Kidney (tissue), 14 donors: Measurements from ENCODE around the gene CCNL1. TPM values are rescaled to one million over a fixed set of nuclear protein-coding genes. Genes with fewer than 3 reads are reported as not detected.
A peak's percentile ranks its signal among the peaks of the same experiment; 100 is the strongest.
"Not testable (repeated sequence)": the region's sequence is repeated elsewhere in the genome, so short reads cannot be mapped to it uniquely, and the experiment has no call there.

Experiments
- DNase-seq, 5 donors: peaks; one replicate each; pipeline ENCODE4 v3.0.0-alpha.2; 2013 to 2020
- FAIRE-seq: peaks from 2 replicates; lab custom pipeline; 2012; peaks lifted over from hg19 to GRCh38; lab: Jason Lieb, UNC
- H3K27ac ChIP-seq, 2 donors: one replicate each; pipeline ENCODE4 v1.7.0; 2013; ENCODE audit warnings: low read depth in 2 of 2, low read length in 2 of 2, inconsistent platforms in 1 of 2
- H3K27me3 ChIP-seq: one replicate; pipeline ENCODE4 v1.7.1; 2013; ENCODE audit warnings: low read length, inconsistent platforms; ENCODE audit not compliant: control insufficient read depth, insufficient read depth
- H3K36me3 ChIP-seq, 3 donors: one replicate each; pipeline versions ENCODE4 v1.7.0 to v1.7.1; 2013; ENCODE audit warnings: low read length in 3 of 3, control low read depth in 1 of 3, inconsistent platforms in 1 of 3; ENCODE audit not compliant: insufficient read depth in 3 of 3, control insufficient read depth in 2 of 3
- H3K4me1 ChIP-seq, 3 donors: one replicate each; pipeline versions ENCODE4 v1.7.0 to v1.7.1; 2013; ENCODE audit warnings: low read length in 3 of 3, inconsistent platforms in 1 of 3, low read depth in 1 of 3; ENCODE audit not compliant: control insufficient read depth in 2 of 3, insufficient read depth in 2 of 3
- H3K4me3 ChIP-seq, 3 donors: one replicate each; pipeline versions ENCODE4 v1.7.0 to v1.8.1; 2013; ENCODE audit warnings: low read length in 3 of 3, control low read depth in 1 of 3, inconsistent platforms in 1 of 3
- H3K9ac ChIP-seq, 3 donors: one replicate each; pipeline versions ENCODE4 v1.7.0 to v1.7.1; 2013; ENCODE audit warnings: low read length in 3 of 3, control low read depth in 1 of 3, inconsistent platforms in 1 of 3
- H3K9me3 ChIP-seq, 3 donors: one replicate each; pipeline versions ENCODE4 v1.7.0 to v1.7.1; 2013; ENCODE audit warnings: low read length in 3 of 3, control low read depth in 1 of 3, inconsistent platforms in 1 of 3; ENCODE audit not compliant: control insufficient read depth in 2 of 3, insufficient read depth in 1 of 3
- intact Hi-C: fragments of 100-400 bp; cut with DNase I; formaldehyde crosslinking; loops from one replicate; pipeline ENCODE4 v1.11.1; 2022
- polyA plus RNA-seq: library from polyadenylated mRNA; stranded (reverse); fragments of 350-450 nt; fragmentation: Illumina TruSeq; extraction: RNeasy Lipid Tissue Mini Kit (QIAGEN cat#74804); gene quantifications from one replicate; pipeline ENCODE4 v1.2.3, GENCODE V29; 2014; ENCODE audit warnings: low read depth, low replicate concordance; ENCODE audit not compliant: insufficient read depth
- total RNA-seq: library from RNA; stranded (reverse); fragmentation: NEBNext Ultra II Directional; extraction: Animal tissue kit (Norgen Biotek cat#: 25700); gene quantifications from one replicate; pipeline ENCODE4 v1.2.1, GENCODE V29; 2021
- TF ChIP-seq, protein P1 (sequence below): IDR thresholded peaks from 3 replicates; pipeline ENCODE4 v1.5.1; 2012; ENCODE audit warnings: mild to moderate bottlenecking, moderate library complexity, borderline replicate concordance; ENCODE audit not compliant: insufficient read depth; ENCODE audit errors: extremely low read depth
- donor health status: control.
- donor health status: control.
- donor health status: control.
- donor health status: control.
- donor health status: control.
- donor health status: DM: yes; HTN: yes; CAD: no.
- donor health status: Normal renal cell carcinoma (clear cell type).

CCNL1 gene
- total and polyA plus RNA-seq, 2 donors from 2014 or later = 41.7 to 104 TPM

DNA sequence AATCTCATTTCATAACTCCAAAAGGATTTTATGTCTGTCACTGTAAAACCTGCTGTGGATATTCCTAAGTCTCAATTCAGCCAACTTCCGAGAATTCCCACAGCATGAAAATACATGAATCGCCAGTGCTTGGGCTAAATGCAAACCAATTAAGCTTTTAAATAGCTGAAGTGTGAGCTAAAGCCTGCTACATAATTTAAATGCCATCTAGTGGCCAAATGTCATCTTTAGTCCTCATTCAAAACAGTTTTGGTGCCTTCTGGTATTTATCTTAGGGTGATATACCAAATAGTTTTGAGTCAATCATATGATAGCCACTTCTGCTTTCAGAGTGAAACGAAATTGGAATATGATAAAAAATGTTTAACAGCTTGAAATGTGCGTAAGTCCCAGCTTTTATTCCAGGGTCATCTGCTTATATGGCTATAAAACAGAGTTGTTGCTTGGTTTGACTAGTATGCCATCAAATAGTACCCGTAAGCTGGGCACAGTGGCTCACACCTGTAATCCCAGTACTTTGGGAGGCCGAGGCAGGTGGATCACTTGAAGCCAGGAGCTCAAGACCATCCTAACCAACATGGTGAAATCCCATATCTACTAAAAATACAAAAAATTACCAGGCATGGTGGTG is 41.8 kb upstream of the CCNL1 start:
- H3K27ac ChIP-seq = no peak overlapping the region
- no peak overlapping the region for H3K9ac ChIP-seq
- no peaks in the 10 kb centered on the region for H3K27me3 ChIP-seq
- peak; percentile 89 for FAIRE-seq
- TF ChIP-seq, protein P1, sequence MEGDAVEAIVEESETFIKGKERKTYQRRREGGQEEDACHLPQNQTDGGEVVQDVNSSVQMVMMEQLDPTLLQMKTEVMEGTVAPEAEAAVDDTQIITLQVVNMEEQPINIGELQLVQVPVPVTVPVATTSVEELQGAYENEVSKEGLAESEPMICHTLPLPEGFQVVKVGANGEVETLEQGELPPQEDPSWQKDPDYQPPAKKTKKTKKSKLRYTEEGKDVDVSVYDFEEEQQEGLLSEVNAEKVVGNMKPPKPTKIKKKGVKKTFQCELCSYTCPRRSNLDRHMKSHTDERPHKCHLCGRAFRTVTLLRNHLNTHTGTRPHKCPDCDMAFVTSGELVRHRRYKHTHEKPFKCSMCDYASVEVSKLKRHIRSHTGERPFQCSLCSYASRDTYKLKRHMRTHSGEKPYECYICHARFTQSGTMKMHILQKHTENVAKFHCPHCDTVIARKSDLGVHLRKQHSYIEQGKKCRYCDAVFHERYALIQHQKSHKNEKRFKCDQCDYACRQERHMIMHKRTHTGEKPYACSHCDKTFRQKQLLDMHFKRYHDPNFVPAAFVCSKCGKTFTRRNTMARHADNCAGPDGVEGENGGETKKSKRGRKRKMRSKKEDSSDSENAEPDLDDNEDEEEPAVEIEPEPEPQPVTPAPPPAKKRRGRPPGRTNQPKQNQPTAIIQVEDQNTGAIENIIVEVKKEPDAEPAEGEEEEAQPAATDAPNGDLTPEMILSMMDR = peak; percentile 48
- H3K9me3 ChIP-seq = no peaks in the 10 kb centered on the region
- H3K4me1 ChIP-seq = no peaks in the 10 kb centered on the region
- H3K4me3 ChIP-seq = no peak overlapping the region
- intact Hi-C loops = loop anchor here (5.0 kb wide), 1 partner anchor 291 kb away; no protein-coding TSS in a partner anchor
- no peaks in the 10 kb centered on the region for H3K36me3 ChIP-seq
- peak in 2 of 5 donors; percentile 33 to 47 for DNase-seq

DNA sequence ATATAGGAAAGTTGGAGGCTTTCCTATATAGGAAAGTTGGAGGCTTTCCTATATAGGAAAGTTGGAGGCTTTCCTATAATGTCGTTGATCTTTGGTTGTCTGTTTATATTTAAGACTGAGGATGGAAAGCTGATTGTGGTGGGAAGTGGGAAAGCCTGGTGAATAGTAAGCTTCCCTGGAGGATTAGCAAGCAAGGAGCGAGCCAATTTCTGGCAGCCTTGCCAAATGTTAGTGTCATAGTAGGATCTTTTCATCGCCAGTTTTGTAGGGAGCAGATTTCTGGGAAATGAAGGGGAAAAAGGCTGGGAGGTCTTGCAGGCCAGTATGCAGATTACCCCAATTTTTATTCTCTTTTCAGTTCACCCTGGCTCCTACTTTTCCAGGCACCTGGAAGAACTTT is 39.9 kb upstream of the CCNL1 start:
- intact Hi-C loops = loop anchor here (5.0 kb wide), 1 partner anchor 292 kb away; no protein-coding TSS in a partner anchor
- H3K36me3 ChIP-seq = no peaks in the 10 kb centered on the region
- no peaks in the 10 kb centered on the region for H3K27me3 ChIP-seq
- no peaks in the 10 kb centered on the region for H3K4me1 ChIP-seq
- TF ChIP-seq, protein P1 = no peak
- no peak overlapping the region for H3K4me3 ChIP-seq
- H3K9me3 ChIP-seq = no peaks in the 10 kb centered on the region
- no peak overlapping the region for H3K27ac ChIP-seq
- DNase-seq = no peak
- FAIRE-seq = no peak
- no peak overlapping the region for H3K9ac ChIP-seq

DNA sequence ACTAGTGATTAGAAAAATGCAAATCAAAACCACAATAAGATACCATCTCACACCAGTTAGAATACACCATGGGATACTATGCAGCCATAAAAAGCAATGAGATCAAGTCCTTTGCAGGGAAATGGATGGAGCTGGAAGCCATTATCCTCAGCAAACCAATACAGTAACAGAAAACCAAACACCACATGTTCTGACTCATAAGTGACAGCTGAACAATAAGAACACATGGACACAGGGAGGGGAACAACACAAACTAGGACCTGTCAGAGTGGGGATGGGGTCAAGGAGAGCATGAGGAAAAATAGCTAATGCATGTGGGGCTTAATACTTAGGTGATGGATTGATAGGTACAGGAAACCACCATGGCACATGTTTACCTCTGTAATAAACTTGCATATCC is 36.0 kb upstream of the CCNL1 start:
- no peak overlapping the region for H3K27ac ChIP-seq
- intact Hi-C loops = no loop called here
- TF ChIP-seq, protein P1 = no peak
- H3K4me3 ChIP-seq = no peak overlapping the region
- no peaks in the 10 kb centered on the region for H3K9me3 ChIP-seq
- no peak overlapping the region for H3K9ac ChIP-seq
- DNase-seq = no peak
- no peaks in the 10 kb centered on the region for H3K4me1 ChIP-seq
- no peaks in the 10 kb centered on the region for H3K36me3 ChIP-seq
- no peaks in the 10 kb centered on the region for H3K27me3 ChIP-seq
- no peak for FAIRE-seq

DNA sequence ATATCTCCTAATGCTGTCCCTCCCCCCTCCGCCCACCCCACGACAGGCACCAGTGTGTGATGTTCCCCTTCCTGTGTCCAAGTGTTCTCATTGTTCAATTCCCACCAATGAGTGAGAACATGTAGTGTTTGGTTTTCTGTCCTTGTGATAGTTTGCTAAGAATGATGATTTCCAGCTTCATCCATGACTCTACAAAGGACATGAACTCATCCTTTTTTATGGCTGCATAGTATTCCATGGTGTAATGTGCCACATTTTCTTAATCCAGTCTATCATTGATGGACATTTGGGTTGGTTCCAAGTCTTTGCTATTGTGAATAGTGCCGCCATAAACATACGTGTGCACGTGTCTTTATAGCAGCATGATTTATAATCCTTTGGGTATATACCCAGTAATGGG is 31.2 kb upstream of the CCNL1 start:
- intact Hi-C loops, H3K4me1 ChIP-seq, H3K36me3 ChIP-seq, H3K4me3 ChIP-seq, DNase-seq, FAIRE-seq, H3K27me3 ChIP-seq, H3K9ac ChIP-seq, H3K27ac ChIP-seq: not testable (repeated sequence)
- H3K9me3 ChIP-seq = peaks cover 0 to 14% (median 2%) of the 10 kb centered on the region in 3 donors
